HUDEP-2 (cell line): ENCODE results near the gene HES1.
A peak's percentile ranks its signal among the peaks of the same experiment; 100 is the strongest.

Source experiments
- DNase-seq, 76 experiments: peaks; one replicate each; lab custom pipeline; 2025; ENCODE audit not compliant: unreplicated experiment in 76 of 76; lab: John Stamatoyannopoulos, UW

Gene HES1

GRCh38 chr3:194185221-194185620 lies 49.3 kb downstream of the HES1 start:
- DNase-seq = no peak

DNA sequence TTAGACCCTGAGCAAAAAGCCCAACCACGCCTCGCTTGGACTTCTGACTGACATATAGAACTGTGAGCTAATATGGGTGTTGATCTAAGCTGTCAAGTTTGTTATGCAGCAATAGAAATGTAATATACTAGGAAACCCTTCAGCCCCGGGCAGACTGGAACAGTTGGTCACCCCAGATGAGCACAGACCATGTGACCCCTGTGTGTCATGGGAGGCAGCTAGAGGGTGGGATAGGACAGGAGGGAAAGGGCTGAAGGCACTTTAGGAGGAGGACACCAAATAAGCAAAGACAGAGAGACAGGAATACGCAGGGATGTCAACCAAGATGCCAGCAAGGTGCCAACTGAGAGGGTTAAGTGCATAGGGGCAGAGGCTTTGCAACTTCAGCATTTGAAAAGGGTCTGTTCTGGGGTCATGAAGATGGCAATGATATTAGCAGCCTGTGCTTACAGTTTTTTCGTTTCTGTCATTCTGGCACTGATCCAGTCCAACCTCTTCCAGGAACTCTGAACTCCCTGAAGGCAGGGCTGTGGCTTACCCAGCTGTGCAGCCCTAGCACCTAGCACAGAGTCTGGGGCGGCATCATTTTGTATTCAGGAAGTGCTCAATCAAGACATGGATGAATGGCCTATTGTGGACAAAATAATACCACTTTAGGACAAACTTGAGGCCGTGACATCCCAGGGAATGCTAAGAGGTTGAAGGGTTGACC lies 51.4 kb downstream of the HES1 start:
- peak in 7 of 76 experiments; percentile 7 to 35 (median 9) for DNase-seq
